Neural cell (in vitro differentiated cells): ENCODE data around the gene TMEM181. TPM values are rescaled to one million over a fixed set of nuclear protein-coding genes. Genes with fewer than 3 reads are reported as not detected.

Source experiments
- H2AFZ ChIP-seq: fragments of 200-600, 300-800 bp; sonication (generic), shearing (Covaris generic); 2 replicates; pipeline ENCODE4 v1.6.0; 2014; ENCODE audit warnings: low read depth, mild to moderate bottlenecking, antibody characterized with exemption, low read length, moderate library complexity
- H3F3A ChIP-seq: fragments of 200-600 bp; shearing (Covaris generic); 2 replicates; pipeline ENCODE4 v1.6.1; 2016; ENCODE audit warnings: mild to moderate bottlenecking, moderate library complexity, mixed read lengths, antibody characterized with exemption, low read length; ENCODE audit not compliant: insufficient read depth, poor library complexity, severe bottlenecking
- H3K27ac ChIP-seq: fragments of 200-600, 300-800 bp; sonication (generic), shearing (Covaris generic); 2 replicates; pipeline ENCODE4 v1.5.1; 2014; ENCODE audit warnings: mild to moderate bottlenecking, low read length, moderate library complexity
- H3K27me3 ChIP-seq: fragments of 300-800, 200-600 bp; sonication (generic), shearing (Covaris generic); 2 replicates; pipeline ENCODE4 v1.6.0; 2014; ENCODE audit warnings: mild to moderate bottlenecking, low read depth, low read length, moderate library complexity; ENCODE audit not compliant: insufficient read depth
- H3K36me3 ChIP-seq: fragments of 300-800, 200-600 bp; sonication (generic), shearing (Covaris generic); 2 replicates; pipeline ENCODE4 v1.5.1; 2014; ENCODE audit warnings: mild to moderate bottlenecking, antibody characterized with exemption, low read length, moderate library complexity; ENCODE audit not compliant: insufficient read depth
- H3K4me2 ChIP-seq: fragments of 300-800, 200-600 bp; sonication (generic), shearing (Covaris generic); 2 replicates; pipeline ENCODE4 v1.6.0; 2014; ENCODE audit warnings: mild to moderate bottlenecking, low read length
- H3K4me3 ChIP-seq: fragments of 300-800, 200-600 bp; sonication (generic), shearing (Covaris generic); 2 replicates; pipeline ENCODE4 v1.5.1; 2014; ENCODE audit warnings: mild to moderate bottlenecking, low read length, moderate library complexity
- H3K79me2 ChIP-seq: fragments of 200-600 bp; shearing (Covaris generic); replicated peaks from 2 replicates; pipeline ENCODE4 v1.6.0; 2014; ENCODE audit warnings: mild to moderate bottlenecking, low read length, moderate library complexity; ENCODE audit not compliant: insufficient read depth
- H3K9ac ChIP-seq: fragments of 300-800, 200-600 bp; sonication (generic), shearing (Covaris generic); 2 replicates; pipeline ENCODE4 v1.6.1; 2016; ENCODE audit warnings: mild to moderate bottlenecking, low read length, mixed read lengths
- H3K9me2 ChIP-seq: fragments of 200-600 bp; shearing (Covaris generic); 2 replicates; pipeline ENCODE4 v1.6.1; 2016; ENCODE audit warnings: mild to moderate bottlenecking, low read length, mixed read lengths; ENCODE audit not compliant: insufficient read depth
- H3K9me3 ChIP-seq: fragments of 200-600, 300-800 bp; sonication (generic), shearing (Covaris generic); 2 replicates; pipeline ENCODE4 v1.6.1; 2016; ENCODE audit warnings: mild to moderate bottlenecking, mixed run types, low read length, moderate library complexity, mixed read lengths
- H4K20me1 ChIP-seq: fragments of 200-600 bp; shearing (Covaris generic); 2 replicates; pipeline ENCODE4 v1.6.1; 2016; ENCODE audit warnings: mild to moderate bottlenecking, mixed run types; ENCODE audit not compliant: insufficient read depth
- CTCF ChIP-seq: fragments of 450-650 bp; IDR thresholded peaks from 2 replicates; pipeline ENCODE4 v1.5.1; 2014; ENCODE audit warnings: antibody characterized with exemption, mild to moderate bottlenecking, moderate library complexity; ENCODE audit not compliant: poor library complexity, severe bottlenecking
- EP300 ChIP-seq: fragments of 450-650 bp; conservative IDR thresholded peaks from 2 replicates; pipeline ENCODE4 v1.6.1; 2014; ENCODE audit warnings: antibody characterized with exemption, mild to moderate bottlenecking, moderate library complexity; ENCODE audit not compliant: poor library complexity, severe bottlenecking
- EZH2 ChIP-seq: fragments of 200-600, 300-800 bp; shearing (Covaris generic), sonication (generic); IDR thresholded peaks from 2 replicates; pipeline ENCODE4 v1.6.1; 2014; ENCODE audit warnings: antibody characterized with exemption, low read length, borderline replicate concordance, mild to moderate bottlenecking; ENCODE audit not compliant: insufficient read depth, poor library complexity, severe bottlenecking
- MXI1 ChIP-seq: fragments of 450-650 bp; conservative IDR thresholded peaks from 2 replicates; pipeline ENCODE4 v1.6.1; 2014; ENCODE audit warnings: antibody characterized with exemption, mild to moderate bottlenecking; ENCODE audit not compliant: poor library complexity, severe bottlenecking
- POLR2AphosphoS5 ChIP-seq: IDR thresholded peaks from 2 replicates; pipeline ENCODE4 v1.6.1; 2012
- RAD21 ChIP-seq: fragments of 450-650 bp; conservative IDR thresholded peaks from 2 replicates; pipeline ENCODE4 v1.6.1; 2014; ENCODE audit warnings: antibody characterized with exemption, mild to moderate bottlenecking, moderate library complexity
- SMC3 ChIP-seq: fragments of 450-650 bp; conservative IDR thresholded peaks from 2 replicates; pipeline ENCODE4 v1.6.1; 2014; ENCODE audit warnings: antibody characterized with exemption, mild to moderate bottlenecking, moderate library complexity; ENCODE audit not compliant: poor library complexity
- TAF1 ChIP-seq: IDR thresholded peaks from 2 replicates; pipeline ENCODE4 v1.6.1; 2012; ENCODE audit warnings: low read depth
- polyA plus RNA-seq: library from polyadenylated mRNA; depleted of rRNA; stranded (reverse); fragments of >200 nt; gene quantifications from 2 replicates; pipeline ENCODE4 v1.2.3, GENCODE V29; 2014
- TF ChIP-seq, protein P1 (sequence below): IDR thresholded peaks from 2 replicates; pipeline ENCODE4 v1.6.1; 2012; ENCODE audit warnings: borderline replicate concordance

Gene TMEM181
- polyA plus RNA-seq, 1 donor from 2014 or later: 47.6 TPM

- Histone ChIP-seq H3F3A (no peaks in the 10 kb centered on the region), H3K9ac (no peak overlapping the region), H3K9me3 (no peaks in the 10 kb centered on the region), H3K27ac (no peak overlapping the region), H3K36me3 (no peaks in the 10 kb centered on the region), H3K27me3 (no peaks in the 10 kb centered on the region), H3K9me2 (no peaks in the 10 kb centered on the region), H3K4me2 (no peak overlapping the region), H3K79me2 (no peaks in the 10 kb centered on the region), H4K20me1 (no peaks in the 10 kb centered on the region), H3K4me3 (no peak overlapping the region), H2AFZ (no peak overlapping the region)
- no peak for TF ChIP-seq MXI1
- TF ChIP-seq, protein P1, sequence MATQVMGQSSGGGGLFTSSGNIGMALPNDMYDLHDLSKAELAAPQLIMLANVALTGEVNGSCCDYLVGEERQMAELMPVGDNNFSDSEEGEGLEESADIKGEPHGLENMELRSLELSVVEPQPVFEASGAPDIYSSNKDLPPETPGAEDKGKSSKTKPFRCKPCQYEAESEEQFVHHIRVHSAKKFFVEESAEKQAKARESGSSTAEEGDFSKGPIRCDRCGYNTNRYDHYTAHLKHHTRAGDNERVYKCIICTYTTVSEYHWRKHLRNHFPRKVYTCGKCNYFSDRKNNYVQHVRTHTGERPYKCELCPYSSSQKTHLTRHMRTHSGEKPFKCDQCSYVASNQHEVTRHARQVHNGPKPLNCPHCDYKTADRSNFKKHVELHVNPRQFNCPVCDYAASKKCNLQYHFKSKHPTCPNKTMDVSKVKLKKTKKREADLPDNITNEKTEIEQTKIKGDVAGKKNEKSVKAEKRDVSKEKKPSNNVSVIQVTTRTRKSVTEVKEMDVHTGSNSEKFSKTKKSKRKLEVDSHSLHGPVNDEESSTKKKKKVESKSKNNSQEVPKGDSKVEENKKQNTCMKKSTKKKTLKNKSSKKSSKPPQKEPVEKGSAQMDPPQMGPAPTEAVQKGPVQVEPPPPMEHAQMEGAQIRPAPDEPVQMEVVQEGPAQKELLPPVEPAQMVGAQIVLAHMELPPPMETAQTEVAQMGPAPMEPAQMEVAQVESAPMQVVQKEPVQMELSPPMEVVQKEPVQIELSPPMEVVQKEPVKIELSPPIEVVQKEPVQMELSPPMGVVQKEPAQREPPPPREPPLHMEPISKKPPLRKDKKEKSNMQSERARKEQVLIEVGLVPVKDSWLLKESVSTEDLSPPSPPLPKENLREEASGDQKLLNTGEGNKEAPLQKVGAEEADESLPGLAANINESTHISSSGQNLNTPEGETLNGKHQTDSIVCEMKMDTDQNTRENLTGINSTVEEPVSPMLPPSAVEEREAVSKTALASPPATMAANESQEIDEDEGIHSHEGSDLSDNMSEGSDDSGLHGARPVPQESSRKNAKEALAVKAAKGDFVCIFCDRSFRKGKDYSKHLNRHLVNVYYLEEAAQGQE: no peak
- no peak for TF ChIP-seq EP300
- TF ChIP-seq POLR2AphosphoS5: no peak
- no peak for TF ChIP-seq SMC3
- TF ChIP-seq TAF1: no peak
- no peak for TF ChIP-seq EZH2
- TF ChIP-seq RAD21: no peak
- TF ChIP-seq CTCF: no peak
Measured at GRCh38 chr6:158665332-158665731, 105.4 kb downstream of the TMEM181 start.

- Histone ChIP-seq H3K9ac (no peak overlapping the region), H3F3A (no peaks in the 10 kb centered on the region), H3K27me3 (no peaks in the 10 kb centered on the region), H3K36me3 (no peaks in the 10 kb centered on the region), H3K4me3 (no peak overlapping the region), H4K20me1 (no peaks in the 10 kb centered on the region), H3K4me2 (no peak overlapping the region), H3K27ac (no peak overlapping the region), H3K9me3 (no peaks in the 10 kb centered on the region), H2AFZ (no peak overlapping the region), H3K9me2 (no peaks in the 10 kb centered on the region), H3K79me2 (no peaks in the 10 kb centered on the region)
- TF ChIP-seq POLR2AphosphoS5 (no peak), EP300 (no peak), SMC3 (no peak), MXI1 (no peak), RAD21 (no peak), CTCF (no peak), EZH2 (no peak), TAF1 (no peak)
- TF ChIP-seq, protein P1: no peak
Measured at GRCh38 chr6:158666628-158667359, 106.9 kb downstream of the TMEM181 start.
